Parathyroid adenoma (tissue), 2 donors: ENCODE data around the gene MPLKIP.
"Not testable (repeated sequence)": the region's sequence is repeated elsewhere in the genome, so short reads cannot be mapped to it uniquely, and the experiment has no call there.

Source experiments
- H2AFZ ChIP-seq: fragments of 300-600 bp; sonication (generic); one replicate; pipeline ENCODE4 v1.7.0; 2017; ENCODE audit warnings: antibody characterized with exemption, mild to moderate bottlenecking
- H3K27ac ChIP-seq: fragments of 300-600 bp; sonication (generic); one replicate; pipeline ENCODE4 v1.7.0; 2017
- H3K27me3 ChIP-seq: fragments of 300-600 bp; sonication (generic); one replicate; pipeline ENCODE4 v1.7.0; 2017; ENCODE audit warnings: low read length; ENCODE audit not compliant: control insufficient read depth, insufficient read depth
- H3K36me3 ChIP-seq: fragments of 300-600 bp; sonication (generic); one replicate; pipeline ENCODE4 v1.7.0; 2017; ENCODE audit warnings: low read length; ENCODE audit not compliant: control insufficient read depth, insufficient read depth
- H3K4me1 ChIP-seq: fragments of 300-600 bp; sonication (generic); one replicate; pipeline ENCODE4 v1.7.0; 2017; ENCODE audit warnings: control low read depth
- H3K4me2 ChIP-seq: fragments of 300-600 bp; sonication (generic); one replicate; pipeline ENCODE4 v1.7.0; 2017; ENCODE audit warnings: low read length
- H3K4me3 ChIP-seq: fragments of 300-600 bp; sonication (generic); one replicate; pipeline ENCODE4 v1.7.0; 2017; ENCODE audit warnings: low read depth, low read length
- H3K79me2 ChIP-seq: fragments of 300-600 bp; sonication (generic); one replicate; pipeline ENCODE4 v1.7.0; 2017; ENCODE audit warnings: control low read depth
- H3K9ac ChIP-seq: fragments of 300-600 bp; sonication (generic); one replicate; pipeline ENCODE4 v1.7.0; 2017; ENCODE audit warnings: mild to moderate bottlenecking
- H3K9me3 ChIP-seq: fragments of 300-600 bp; sonication (generic); one replicate; pipeline ENCODE4 v1.7.0; 2017; ENCODE audit warnings: low read length; ENCODE audit not compliant: control insufficient read depth
- TF ChIP-seq, protein P1 (sequence below): fragments of 300-600 bp; sonication (generic); IDR thresholded peaks from one replicate; pipeline ENCODE4 v1.7.0; 2017; ENCODE audit warnings: antibody characterized with exemption, mild to moderate bottlenecking
- donor health status: primary hyperparathyroidism.

Gene MPLKIP

GRCh38 chr7:40138973-40139372, 4.6 kb upstream of the MPLKIP start:
- H3K27me3 ChIP-seq, result no peaks in the 10 kb centered on the region
- H3K36me3 ChIP-seq, result no peaks in the 10 kb centered on the region
- no peaks in the 10 kb centered on the region for H3K4me1 ChIP-seq
- H3K4me2 ChIP-seq, result no peak overlapping the region
- H2AFZ ChIP-seq, result no peak overlapping the region
- H3K79me2 ChIP-seq, result peaks cover 4% of the 10 kb centered on the region
- H3K9ac ChIP-seq, result no peak overlapping the region
- H3K4me3 ChIP-seq, result no peak overlapping the region
- TF ChIP-seq, protein P1, sequence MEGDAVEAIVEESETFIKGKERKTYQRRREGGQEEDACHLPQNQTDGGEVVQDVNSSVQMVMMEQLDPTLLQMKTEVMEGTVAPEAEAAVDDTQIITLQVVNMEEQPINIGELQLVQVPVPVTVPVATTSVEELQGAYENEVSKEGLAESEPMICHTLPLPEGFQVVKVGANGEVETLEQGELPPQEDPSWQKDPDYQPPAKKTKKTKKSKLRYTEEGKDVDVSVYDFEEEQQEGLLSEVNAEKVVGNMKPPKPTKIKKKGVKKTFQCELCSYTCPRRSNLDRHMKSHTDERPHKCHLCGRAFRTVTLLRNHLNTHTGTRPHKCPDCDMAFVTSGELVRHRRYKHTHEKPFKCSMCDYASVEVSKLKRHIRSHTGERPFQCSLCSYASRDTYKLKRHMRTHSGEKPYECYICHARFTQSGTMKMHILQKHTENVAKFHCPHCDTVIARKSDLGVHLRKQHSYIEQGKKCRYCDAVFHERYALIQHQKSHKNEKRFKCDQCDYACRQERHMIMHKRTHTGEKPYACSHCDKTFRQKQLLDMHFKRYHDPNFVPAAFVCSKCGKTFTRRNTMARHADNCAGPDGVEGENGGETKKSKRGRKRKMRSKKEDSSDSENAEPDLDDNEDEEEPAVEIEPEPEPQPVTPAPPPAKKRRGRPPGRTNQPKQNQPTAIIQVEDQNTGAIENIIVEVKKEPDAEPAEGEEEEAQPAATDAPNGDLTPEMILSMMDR, result no peak
- no peak overlapping the region for H3K27ac ChIP-seq
- no peaks in the 10 kb centered on the region for H3K9me3 ChIP-seq

DNA sequence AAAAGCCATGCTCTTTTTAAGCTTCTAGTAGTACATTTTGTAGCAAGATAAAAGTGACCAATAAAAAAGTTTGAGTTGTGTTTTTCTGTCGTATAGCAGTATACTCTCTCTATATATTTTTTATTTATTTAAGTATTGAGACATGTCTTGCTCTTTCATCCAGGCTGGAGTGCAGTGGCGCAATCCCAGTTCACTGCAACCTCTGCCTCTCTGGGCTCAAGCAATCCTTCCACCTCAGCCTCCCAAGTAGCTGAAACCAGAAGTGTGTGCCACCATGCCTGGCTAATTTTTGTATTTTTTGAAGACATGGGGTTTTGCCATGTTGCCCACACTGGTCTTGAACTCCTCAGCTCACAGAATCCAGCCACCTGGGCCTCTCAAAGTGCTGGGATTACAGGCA, 3.1 kb upstream of the MPLKIP start:
- Histone ChIP-seq H3K79me2 (peaks cover 8% of the 10 kb centered on the region), H3K36me3 (no peaks in the 10 kb centered on the region), H3K4me3 (no peak overlapping the region), H3K4me1 (peaks cover 7% of the 10 kb centered on the region), H3K9ac (no peak overlapping the region), H2AFZ (no peak overlapping the region), H3K4me2 (no peak overlapping the region), H3K27ac (no peak overlapping the region), H3K9me3 (no peaks in the 10 kb centered on the region), H3K27me3 (no peaks in the 10 kb centered on the region)
- TF ChIP-seq, protein P1, result no peak

DNA sequence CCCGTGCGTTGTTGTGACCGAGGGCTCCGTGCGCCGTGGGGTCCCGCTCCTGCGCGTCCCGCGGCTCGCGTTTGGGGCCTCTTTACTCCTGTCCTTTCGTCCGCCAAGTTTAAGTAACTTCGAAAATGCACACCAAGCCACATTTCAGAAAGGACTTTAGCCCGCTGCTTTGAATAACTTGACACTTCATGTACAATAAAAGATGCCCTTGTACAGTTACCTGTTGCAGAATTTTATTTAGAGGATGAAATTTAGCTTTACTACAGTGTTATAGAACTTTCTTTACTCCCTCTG, 842 bp upstream of the MPLKIP start:
- peak overlapping the region; percentile 97 for H2AFZ ChIP-seq
- no peak overlapping the region for H3K9ac ChIP-seq

DNA sequence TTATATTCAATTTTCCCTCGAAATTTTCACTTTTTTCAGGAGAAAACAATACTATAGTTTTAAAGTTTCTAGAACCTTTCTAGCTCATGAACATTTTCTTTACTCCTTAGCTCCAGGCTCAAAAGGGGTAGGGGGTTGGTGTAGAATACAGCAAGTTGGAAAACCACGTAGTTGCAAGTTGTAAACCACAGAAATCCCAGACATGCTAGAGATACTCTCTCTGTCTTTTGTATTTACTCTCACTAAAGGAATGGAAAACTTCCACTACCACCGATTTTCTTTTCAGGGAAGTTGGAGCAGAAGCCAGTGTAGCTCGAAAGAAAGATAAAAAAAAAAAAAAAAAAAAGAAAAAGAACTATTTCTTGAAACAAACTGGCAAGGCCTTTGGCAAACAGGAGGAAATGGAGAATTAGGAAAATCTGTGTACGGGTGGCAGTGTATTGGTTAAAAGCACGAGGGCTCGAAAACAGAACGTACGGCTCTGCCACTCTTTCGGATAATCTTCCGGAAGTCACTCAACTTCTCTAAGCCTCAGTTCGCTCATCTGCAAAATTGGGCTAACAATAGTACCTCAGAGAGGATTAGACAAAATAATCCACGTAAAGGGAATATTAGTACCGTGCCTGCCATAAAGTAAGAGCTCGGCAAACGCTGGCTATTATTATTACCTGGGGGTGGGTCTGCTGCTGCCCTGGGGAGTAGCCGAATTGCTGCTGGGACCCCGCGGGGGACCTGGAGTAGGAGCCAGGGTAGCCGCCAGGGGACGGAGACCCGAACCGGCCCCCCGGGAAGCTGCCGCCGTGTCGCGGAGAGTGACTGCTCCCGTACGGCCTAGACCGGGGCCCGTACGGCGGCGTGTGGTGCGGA, 628 bp downstream of the MPLKIP start:
- H3K4me3 ChIP-seq, result peak overlapping the region; percentile 92
- no peaks in the 10 kb centered on the region for H3K36me3 ChIP-seq
- no peaks in the 10 kb centered on the region for H3K9me3 ChIP-seq
- H3K27ac ChIP-seq, result peak overlapping the region; percentile 94
- no peaks in the 10 kb centered on the region for H3K27me3 ChIP-seq
- TF ChIP-seq, protein P1, result no peak
- H3K4me1 ChIP-seq, result peaks cover 11% of the 10 kb centered on the region
- H3K79me2 ChIP-seq, result peaks cover 19% of the 10 kb centered on the region
- peak overlapping the region; percentile 97 for H2AFZ ChIP-seq
- peak overlapping the region; percentile 94 for H3K9ac ChIP-seq
- H3K4me2 ChIP-seq, result peak overlapping the region; percentile 69

More for the DNA sequence above, 842 bp upstream of the MPLKIP start:
- Histone ChIP-seq H3K36me3 (no peaks in the 10 kb centered on the region), H3K27me3 (no peaks in the 10 kb centered on the region), H3K27ac (no peak overlapping the region), H3K4me1 (peaks cover 11% of the 10 kb centered on the region), H3K4me2 (peak overlapping the region; percentile 78), H3K9me3 (no peaks in the 10 kb centered on the region), H3K4me3 (peak overlapping the region; percentile 92), H3K79me2 (peaks cover 13% of the 10 kb centered on the region)
- TF ChIP-seq, protein P1, result no peak

- H3K4me1 ChIP-seq, result no peaks in the 10 kb centered on the region
- no peak overlapping the region for H3K27ac ChIP-seq
- H3K4me3 ChIP-seq, result no peak overlapping the region
Measured at GRCh38 chr7:40122940-40123254, 11.5 kb downstream of the MPLKIP start.

DNA sequence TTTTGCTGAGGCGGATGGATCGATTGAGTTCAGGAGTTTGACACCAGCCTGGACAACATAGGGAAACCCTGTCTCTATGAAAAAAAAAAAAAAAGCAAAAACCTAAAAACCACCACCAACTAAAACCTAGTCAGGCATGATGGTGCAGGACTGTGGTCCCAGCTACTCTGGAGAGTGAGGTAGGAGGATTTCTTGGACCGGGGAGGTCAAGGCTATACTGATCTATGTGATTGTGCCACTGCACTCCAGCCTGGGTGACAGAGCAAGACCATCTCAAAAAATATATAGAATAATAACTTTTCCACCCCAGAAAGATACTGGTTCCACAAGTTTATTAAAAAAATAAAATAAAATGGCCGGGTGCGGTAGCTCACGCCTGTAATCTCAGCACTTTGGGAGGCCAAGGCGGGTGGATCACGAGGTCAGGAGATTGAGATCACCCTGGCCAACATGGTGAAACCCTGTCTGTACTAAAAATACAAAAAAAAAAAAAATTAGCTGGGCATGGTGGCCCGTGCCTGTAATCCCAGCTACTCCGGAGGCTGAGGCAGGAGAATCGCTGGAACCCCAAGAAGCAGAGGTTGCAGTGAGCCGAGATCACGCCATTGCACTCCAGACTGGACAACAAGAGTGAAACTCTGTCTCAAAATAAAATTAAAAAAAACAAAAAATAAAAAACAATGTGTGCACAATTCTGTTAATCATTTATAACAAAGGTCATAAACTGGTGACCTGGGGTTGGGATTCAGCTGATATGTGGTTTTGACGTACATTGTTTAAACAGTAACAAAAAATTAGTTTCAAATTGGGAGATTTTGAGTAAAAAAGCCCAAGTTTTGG, 12.1 kb downstream of the MPLKIP start:
- not testable (repeated sequence) for H3K27me3 ChIP-seq, H3K4me1 ChIP-seq, H3K4me2 ChIP-seq, H3K9ac ChIP-seq, H3K27ac ChIP-seq, H3K36me3 ChIP-seq, H2AFZ ChIP-seq, H3K9me3 ChIP-seq, H3K4me3 ChIP-seq
- peaks cover 14% of the 10 kb centered on the region for H3K79me2 ChIP-seq

More at GRCh38 chr7:40122940-40123254, 11.5 kb downstream of the MPLKIP start:
- Histone ChIP-seq H3K9me3 (no peaks in the 10 kb centered on the region), H3K27me3 (no peaks in the 10 kb centered on the region), H3K9ac (no peak overlapping the region), H2AFZ (no peak overlapping the region), H3K79me2 (peaks cover 13% of the 10 kb centered on the region), H3K4me2 (no peak overlapping the region), H3K36me3 (no peaks in the 10 kb centered on the region)
- TF ChIP-seq, protein P1, result no peak
